NCI-H69 (cell line): Measurements from ENCODE around the gene DRAM1.
A peak's percentile ranks its signal among the peaks of the same experiment; 100 is the strongest.
"Not testable (repeated sequence)": the region's sequence is repeated elsewhere in the genome, so short reads cannot be mapped to it uniquely, and the experiment has no call there.

Experiments
- DNase-seq: peaks from one replicate; lab custom pipeline; 2025; lab: John Stamatoyannopoulos, UW

The DRAM1 gene

DNA sequence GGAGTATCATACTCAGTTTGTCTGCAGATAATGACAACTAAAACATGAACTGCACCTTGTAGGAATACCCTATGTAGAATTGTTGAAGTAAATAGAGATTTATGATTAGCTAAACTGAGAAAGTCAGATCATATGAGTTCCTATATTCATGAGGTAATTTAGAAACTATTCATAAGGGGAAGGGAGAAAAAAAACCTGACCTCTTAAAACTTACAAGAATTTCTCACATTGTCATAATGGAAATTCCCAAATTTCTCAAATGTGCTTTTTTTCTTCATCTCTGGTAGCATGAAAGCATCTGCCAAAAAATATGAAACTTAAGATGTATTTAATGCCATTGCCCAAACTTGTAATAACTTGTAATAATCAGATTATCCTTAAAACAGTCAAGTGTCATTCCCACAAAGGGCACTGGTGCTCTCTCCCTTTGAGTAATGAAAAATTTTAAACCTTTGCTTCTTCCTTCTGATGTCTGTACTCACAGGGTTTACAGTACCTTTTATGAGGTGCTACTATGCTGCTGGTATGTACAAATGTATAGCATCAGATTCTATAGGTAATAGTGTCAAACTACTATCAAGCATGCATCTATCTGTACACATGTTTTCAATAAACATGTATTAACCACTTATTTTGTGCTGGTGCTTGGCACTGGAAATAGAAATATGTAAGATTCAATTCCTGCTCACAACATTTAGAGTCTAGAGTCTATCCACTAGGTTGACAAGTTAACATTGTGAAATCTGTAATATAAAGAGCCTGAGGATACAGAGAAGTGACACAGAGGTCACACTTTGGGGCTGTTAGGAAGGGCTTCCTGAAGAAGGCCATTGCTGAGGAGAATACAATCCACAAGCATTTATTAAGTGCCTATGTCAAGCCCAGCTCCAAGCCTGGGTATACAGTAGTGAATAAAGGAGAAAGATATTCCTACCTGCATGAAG, 17.4 kb upstream of the DRAM1 start:
- DNase-seq, result no peak

DNA sequence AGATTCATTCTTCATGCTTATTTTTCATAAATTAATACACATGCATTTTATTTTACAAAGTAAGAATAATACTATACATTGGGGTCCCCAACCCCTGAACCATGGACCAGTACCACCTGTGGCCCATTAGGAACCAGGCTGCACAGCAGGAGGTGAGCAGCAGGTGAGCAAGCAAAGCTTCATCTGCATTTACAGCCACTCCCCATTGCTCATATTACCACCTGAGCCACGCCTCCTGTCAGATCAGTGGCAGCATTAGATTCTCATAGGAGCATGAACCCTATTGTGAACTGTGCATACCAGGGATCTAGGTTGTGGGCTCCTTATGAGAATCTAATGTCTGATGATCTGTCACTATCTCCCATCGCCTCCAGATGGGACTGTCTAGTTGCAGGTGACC, 15.7 kb upstream of the DRAM1 start:
- not testable (repeated sequence) for DNase-seq

DNA sequence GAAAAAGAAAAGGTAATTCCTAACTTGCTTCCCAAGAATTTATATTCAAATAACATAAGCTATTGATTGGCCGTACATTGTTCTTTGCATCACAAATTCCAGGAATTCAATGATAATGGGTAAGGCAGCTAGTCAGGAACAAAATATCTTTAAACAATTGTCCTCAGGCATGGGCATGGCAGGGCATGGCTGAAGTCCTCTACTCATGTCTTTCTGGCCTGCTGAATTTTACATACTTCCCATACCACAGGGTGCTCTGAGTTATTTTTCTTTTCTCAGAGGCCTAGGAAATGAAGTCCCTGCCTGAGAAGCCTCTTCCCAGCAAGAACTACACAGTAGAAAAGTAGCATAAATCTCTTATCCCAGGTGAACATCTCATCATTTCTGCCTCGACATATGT, 15.1 kb upstream of the DRAM1 start:
- DNase-seq, result no peak

DNA sequence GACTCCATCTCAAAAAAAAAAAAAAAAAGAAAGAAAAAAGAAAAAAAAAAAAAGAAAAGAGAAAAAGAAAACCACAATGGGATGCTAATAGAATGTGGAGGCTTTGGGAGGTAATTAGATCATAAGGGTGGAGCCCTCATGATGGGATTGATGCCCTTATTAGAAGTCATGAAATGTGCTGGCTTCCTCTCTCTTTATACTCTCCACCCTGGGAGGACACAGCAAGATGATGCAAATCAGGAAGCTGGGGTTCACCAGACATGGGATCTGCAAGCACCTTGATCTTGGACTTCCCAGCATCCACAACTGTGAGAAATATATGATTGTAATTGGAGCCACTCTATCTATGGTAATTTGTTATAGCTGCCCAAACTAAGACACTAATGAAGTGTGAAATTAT, 13.4 kb upstream of the DRAM1 start:
- no peak for DNase-seq

DNA sequence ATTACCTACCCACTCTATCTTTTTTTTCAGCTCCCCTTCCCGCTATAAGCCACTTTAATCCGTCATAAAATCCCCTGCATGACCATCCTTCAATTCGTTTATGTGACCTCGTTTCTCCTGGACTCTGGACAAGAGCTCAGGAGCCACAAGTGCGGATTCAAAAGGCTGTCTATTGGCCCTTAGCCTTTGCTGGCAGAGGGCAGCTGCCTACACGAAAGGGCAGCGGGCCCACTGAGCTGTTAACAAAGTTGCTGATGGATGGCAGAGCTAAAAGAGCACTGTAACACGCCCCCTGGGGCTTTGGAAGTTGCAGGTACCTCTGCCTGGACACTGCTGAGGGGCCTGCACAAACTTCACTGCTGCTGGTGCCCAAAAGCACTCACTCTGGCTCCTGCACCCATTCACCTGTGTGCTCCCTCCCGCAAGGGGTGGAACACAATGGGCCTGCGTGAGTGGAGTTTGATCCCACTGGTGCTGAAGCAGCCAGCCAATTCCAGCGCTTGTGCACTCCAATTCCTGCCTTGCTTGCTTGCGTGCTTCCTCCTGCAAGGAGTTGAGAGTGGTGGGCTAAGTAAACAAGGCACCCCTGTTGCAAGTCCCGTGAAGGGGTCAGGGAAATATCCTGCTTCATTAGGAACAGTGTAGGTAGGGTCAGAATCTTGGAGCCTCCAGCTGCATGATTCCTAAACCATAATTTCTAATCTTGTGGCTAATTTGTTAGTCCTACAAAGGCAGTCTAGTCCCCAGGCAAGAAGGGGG, 10.6 kb upstream of the DRAM1 start:
- no peak for DNase-seq

DNA sequence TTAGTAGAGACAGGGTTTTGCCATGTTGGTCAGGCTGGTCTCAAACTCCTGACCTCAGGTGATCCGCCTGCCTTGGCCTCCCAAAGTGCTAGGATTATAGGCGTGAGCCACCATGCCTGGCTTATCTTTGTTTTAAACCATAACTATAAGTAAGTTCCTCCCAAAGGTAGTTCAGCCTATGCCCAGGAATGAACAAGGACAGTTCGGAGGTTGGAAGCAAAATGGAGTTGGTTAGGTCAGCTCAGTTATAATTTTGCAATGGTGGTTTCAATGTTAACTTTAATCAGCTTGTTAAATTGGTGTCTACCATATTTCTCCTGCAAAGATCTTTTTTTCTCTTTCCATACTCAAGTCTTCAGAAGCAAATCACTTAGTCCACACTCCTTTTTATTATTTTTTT, 9.8 kb upstream of the DRAM1 start:
- not testable (repeated sequence) for DNase-seq

DNA sequence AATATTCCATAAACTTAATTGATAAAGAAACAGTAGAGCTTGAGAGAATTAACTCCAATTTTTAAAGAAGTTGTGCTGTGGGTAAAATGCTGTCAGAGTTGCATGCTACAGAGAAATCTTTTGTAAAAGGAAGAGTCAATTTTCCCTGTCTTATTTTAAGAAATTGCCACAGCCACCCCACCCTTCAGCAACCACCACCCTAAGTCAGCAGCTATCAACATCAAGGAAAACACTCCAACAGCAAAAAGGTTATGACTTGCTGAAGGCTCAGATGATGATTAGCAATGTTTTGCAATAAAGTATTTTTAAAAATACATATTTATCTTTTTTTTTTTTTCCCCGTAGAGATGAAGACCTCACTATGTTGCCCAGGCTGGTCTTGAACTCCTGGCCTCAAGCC, 6.5 kb upstream of the DRAM1 start:
- no peak for DNase-seq

DNA sequence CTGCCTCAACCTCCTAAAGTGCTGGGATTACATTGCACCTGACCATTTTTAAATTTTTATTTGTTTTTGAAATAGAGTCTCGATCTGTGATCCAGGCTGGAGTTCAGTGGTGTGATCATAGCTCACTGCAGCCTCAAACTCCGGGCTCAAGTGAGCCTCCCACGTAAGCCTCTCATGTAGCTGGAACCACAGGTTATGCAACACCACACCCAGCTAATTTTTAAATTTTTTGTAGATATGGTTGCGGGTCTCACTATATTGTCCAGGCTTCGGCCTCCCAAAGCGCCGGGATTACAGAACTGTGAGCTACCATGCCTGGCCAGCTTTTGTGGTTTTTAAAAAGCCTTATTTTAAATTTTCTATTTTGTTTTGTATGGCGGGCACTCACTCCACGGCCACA, 2.2 kb upstream of the DRAM1 start:
- no peak for DNase-seq

DNA sequence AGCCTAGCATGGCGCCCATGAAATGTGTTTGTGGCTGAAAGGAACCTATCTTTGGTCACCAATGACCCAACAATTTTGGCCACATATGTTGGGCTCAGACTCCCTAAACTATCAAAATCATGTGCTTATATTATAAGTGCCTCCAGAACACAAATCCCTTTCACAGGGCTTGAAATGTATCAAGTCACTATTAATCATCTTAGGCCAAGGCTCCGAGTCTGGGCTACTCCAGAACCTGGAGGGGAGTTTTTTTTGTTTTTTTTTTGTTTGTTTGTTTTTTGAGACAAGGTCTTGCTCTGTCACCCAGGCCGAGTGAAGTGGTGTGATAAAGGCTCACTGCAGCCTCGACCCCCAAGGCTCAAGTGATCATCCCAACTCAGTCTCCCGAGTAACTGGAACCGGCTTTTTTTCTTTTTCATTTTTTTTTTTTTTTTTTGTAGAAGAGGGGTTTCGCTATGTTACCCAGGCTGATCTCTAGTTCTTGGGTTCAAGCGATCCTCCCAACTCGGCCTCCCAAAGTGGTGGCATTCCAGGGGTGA, 989 bp upstream of the DRAM1 start:
- no peak for DNase-seq

DNA sequence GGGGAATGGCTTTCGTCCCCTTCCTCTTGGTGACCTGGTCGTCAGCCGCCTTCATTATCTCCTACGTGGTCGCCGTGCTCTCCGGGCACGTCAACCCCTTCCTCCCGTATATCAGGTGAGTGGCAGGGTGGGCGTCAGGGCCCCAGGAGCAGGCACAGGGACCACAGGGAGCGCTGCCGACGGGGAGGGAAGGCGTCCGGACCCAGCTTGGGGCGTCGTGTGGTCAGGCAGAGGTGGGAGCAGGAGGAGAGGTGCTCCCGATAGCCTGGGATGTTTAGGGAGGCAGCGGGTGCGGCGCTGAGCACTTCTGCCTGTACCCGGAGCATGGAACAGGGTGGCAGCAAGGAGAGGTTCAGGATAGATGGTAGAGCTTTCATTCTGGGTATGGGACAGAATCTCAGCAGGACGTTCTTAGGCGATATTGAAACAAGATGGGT, 444 bp downstream of the DRAM1 start:
- no peak for DNase-seq

DNA sequence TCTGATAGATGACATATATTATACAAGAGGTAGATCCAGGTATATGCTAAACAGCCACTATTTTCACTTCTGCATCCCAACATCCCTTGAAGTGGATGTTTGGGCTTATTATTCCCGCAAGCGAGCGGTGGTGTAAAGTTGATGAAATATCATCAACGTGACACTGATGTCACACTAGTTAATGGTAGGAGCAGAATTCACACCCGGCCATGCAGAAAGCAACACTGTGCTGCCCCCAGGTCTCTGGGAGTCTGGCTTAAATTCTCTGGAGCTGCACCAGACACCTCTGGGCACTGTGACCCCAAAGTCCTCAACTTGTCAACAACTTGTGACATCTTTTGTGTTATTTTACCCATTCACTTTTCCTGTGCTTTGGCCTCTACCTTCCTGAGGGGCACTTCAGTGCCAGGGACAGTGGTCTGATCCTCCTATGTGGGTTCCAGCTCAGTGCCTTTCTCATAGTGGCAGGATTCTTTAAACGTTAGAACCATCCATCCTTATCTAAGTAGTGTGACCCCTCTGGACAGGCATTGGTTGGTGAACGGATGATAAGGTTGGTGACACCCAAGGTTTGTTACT, 952 bp downstream of the DRAM1 start:
- DNase-seq, result no peak

DNA sequence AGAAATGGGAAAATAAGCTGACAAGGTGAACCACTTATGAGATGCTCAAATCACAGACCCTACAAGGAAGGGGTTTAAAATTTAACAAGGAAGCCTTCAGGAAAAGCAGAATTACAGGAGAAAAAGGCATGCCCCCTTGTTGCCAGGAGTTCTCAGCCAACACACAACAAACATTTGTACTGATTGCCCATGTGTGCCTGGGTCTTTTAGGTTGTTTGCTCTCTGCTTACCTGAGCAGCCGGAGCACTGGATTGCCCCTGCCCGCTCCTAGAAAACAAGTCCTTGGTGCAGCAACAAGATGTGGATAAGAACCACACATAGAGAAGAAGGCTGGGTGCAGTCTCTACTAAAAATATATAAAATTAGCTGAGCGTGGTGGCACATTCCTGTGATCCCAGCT, 3.4 kb downstream of the DRAM1 start:
- no peak for DNase-seq

DNA sequence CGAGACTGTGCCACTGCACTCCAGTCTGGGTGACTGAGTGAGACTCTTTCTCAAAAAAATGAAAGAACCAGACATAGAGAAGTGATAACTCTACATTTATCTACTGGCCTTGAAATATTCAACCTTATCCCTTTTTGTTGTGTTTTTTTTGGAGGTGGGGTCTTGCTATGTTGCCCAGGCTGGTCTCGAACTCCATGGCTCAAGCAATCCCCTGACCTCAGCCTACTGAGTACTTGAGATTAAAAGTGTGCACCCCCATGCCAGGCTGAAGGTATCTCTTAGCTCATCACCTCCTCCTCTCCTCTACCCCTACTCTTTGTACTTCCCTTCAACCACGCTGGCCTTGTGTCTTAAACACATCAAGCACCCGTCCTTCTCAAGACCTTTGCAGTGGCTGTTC, 3.8 kb downstream of the DRAM1 start:
- DNase-seq, result no peak

DNA sequence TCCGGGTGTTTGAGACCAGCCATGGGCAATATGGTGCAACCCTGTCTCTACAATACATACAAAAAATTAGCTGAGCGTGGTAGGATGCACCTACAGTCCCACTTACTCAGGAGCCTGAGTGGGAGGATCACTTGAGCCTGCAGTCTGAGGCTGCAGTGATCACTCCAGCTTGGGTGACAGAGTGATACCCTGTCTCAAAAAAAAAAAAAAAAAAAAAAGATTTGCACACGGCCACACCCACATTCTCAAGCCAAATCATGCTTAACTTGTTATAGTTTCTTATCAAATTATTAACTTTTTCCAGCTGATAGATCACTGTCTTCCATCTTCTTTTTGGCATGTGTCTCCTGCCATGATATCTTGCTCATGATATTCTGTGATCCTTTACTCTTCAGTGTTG, 6.8 kb downstream of the DRAM1 start:
- DNase-seq, result no peak

DNA sequence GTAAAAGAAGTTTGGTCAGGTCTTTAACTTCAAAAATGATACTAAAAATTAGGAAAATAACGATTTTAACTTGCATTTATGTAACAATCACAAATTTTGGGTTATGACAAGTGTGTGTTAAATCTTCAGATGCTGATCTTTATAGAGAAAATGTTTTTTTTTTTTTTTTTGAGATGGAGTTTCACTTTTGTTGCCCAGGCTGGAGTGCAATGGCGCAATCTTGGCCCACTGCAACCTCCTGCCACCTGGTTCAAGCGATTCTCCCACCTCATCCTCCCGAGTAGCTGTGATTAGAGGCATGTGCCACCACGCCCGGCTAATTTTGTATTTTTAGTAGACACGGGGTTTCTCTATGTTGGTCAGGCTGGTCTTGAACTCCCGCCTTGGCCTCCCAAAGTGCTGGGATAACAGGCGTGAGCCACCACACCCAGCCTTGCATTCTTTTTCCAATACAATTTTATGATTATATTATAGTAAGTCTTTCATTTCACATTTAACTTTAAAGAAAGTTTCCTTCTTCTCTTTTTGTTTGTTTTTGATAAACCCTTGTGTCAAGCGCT, 7.5 kb downstream of the DRAM1 start:
- DNase-seq, result not testable (repeated sequence)

DNA sequence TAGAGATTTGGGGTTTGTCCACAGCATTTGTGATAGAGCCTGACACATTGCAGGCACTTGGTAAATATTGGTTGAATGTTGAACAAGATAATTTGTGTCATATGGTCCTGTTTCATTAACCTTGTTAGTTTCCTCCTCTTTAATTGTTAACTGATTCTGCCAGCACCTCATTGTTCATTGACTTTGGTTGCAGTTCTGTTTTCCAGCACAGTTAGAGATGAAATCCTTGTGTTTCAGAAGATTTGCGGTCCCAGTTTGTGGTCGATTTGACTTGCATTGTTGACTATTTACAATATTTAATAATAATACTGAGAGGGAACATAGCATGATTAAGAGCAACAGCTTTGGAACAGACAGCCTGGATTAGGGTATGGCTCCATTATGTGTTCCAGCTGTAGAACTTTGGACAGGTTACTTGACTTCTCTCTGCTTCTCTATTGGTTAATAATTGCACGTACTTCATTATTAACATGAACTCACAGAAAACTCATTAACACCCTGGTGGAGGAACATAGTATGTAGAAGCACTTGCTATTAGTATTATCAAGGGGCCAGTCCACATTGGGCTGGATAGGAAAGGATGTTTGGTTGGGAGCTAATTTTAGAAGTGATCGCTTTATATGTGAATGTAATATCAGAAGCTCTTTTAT, 8.7 kb downstream of the DRAM1 start:
- DNase-seq, result no peak

DNA sequence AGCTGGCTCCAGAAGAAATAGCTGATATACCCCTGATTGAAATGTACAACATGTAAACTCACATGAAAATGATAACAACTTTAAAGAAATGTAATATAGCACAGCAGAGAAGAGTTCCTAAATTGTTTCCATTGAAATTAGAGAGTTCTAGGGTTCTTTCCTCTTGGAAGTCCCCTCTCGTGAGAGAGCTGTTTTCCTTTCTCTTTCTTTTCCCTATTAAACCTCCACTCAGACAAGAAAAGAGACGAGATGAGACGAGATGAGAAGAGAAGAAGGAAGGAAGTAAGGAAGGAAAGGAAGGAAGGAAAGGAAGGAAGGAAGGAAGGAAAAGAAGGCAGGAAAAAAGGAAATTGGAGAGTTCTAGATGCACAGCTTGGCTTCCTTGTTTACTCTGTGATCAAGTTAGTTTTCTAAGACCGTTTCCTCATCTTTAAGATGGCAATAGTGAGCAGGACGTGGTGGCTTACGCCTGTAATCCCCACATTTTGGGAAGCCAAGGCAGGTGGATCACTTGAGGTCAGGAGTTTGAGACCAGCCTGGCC, 11.9 kb downstream of the DRAM1 start:
- DNase-seq, result no peak

DNA sequence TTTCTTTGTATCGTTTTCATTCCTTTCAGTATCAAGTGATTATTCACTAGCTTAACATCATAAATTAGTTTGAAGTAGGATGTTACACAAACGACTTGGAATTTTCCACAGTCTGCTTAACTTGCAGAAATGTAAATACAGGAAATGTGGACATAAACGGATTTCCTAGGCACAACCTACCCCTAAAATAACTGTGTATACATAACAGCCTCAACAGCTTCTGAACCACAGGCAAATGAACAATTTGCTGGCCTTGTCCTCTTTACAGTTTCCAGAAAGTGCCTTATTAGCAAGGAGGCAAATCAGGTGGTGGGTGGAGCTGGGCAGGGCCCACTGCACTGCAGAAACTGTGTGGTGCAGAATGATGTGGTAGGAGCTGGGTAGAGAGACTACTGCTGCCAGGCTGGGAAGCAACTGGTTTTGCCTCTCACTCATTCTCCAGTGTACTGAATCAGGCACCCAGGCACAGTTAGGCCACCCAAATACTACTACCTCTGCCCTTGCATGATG, 14.1 kb downstream of the DRAM1 start:
- DNase-seq, result peak; percentile 53

DNA sequence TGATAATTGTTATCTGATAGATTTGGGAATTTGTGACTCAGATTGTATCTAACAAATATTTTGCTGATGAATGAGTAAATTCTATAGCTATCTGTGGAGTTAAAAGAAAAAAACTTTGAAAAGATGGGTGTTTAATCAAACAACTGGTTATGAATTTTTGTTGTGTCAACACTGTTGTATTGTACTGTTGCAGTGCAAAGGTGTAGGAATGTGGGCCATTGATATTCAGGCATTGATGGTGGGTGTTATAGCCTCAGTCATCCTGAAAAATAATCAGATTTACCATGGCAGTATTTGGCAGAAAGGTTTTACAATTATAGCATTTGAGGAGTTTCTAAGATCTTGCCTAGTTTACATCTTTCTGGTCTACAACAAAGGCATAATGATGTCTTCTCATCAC, 15.4 kb downstream of the DRAM1 start:
- DNase-seq, result no peak

DNA sequence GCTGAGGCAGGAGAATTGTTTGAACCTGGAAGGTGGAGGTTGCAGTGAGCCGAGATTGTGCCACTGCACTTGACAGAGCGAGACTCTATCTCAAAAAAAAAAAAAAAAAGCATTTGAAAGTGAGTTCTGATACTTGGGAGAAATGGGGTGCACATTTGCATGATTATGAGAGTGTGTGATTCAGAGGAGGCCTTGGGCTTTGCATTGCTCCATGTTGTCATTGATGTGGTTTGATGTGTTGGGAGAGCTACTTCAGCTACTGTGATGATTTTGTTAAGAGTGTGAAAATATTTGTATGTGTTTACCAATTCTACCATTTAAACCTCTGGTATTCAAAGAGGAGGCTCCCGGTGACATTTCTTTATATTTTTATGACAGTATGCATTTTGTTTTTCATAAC, 24.4 kb downstream of the DRAM1 start:
- no peak for DNase-seq

DNA sequence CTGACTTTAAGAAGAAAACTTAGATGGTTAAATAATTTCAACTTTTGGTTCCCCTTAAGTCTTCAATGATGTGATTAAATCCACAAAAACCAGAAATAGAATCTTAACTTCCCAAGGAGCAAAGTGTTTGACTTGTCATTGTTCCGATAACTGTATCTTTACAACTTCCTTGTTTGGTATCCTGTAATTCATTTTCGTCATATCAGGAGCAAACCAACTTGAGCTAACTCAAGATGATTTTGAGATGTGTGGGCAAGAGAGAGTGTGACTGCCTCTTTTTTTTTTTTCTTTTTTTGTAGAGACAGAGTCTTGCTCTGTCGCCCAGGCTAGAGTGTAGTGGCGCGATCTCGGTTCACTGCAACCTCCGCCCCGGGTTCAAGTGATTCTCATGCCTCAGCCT, 25.3 kb downstream of the DRAM1 start:
- DNase-seq, result no peak
